Left renal cortex interstitium (tissue), 4 donors: ENCODE results near the gene TRIL. TPM values are rescaled to one million over a fixed set of nuclear protein-coding genes. Genes with fewer than 3 reads are reported as not detected.

ENCODE experiments used
- polyA plus RNA-seq, 4 donors: library from polyadenylated mRNA; unstranded; fragments of 120-200 nt; gene quantifications; one replicate each; pipeline ENCODE4 v1.2.1, GENCODE V29; 2013; ENCODE audit not compliant: insufficient read length in 4 of 4

The TRIL gene
- polyA plus RNA-seq, 4 donors, result 46.4 to 87.1 (median 61.0) TPM

Other genes with a start within 250 kb of the TRIL start
- 10 to 100 TPM; 47.4 to 74.9 (median 61.5) TPM for gene CPVL, start 188.2 kb upstream of the TRIL start, polyA plus RNA-seq
- 10 to 100 TPM; 13.9 to 19.7 (median 17.4) TPM for gene CHN2, start 236.4 kb upstream of the TRIL start, polyA plus RNA-seq